Measurements from ENCODE around the gene ARG1.
"Not testable (repeated sequence)": the region's sequence is repeated elsewhere in the genome, so short reads cannot be mapped to it uniquely, and the experiment has no call there.

Gene ARG1

GRCh38 chr6:131572686-131573415, at the start of gene ARG1:
Gene ARG1 (plus strand): TSS chr6:131573226. CDS start chr6:131573283, 57 bp downstream.
- no peak for DNase-seq

GRCh38 chr6:131523988-131524673, 48.9 kb upstream of the ARG1 start:
- no peak for DNase-seq

GRCh38 chr6:131524695-131525336, 48.2 kb upstream of the ARG1 start:
- no peak for DNase-seq

DNA sequence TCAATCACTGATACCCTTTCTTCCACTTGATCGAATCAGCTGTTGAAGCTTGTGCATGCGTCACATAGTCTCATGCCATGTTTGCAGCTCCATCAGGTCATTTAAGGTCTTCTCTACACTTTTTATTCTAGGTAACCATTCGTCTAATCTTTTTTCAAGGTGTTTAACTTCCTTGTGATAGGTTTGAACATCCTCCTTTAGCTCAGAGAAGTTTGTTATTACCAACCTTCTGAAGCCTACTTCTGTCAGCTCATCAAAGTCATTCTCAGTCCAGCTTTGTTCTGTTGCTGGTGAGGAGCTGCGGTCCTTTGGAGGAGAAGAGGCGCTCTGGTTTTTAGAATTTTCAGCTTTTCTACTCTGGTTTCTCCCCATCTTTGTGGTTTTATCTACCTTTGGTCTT, 42.1 kb upstream of the ARG1 start:
- DNase-seq: not testable (repeated sequence)

- not testable (repeated sequence) for DNase-seq
Observed at GRCh38 chr6:131531681-131532080, 41.3 kb upstream of the ARG1 start.

DNA sequence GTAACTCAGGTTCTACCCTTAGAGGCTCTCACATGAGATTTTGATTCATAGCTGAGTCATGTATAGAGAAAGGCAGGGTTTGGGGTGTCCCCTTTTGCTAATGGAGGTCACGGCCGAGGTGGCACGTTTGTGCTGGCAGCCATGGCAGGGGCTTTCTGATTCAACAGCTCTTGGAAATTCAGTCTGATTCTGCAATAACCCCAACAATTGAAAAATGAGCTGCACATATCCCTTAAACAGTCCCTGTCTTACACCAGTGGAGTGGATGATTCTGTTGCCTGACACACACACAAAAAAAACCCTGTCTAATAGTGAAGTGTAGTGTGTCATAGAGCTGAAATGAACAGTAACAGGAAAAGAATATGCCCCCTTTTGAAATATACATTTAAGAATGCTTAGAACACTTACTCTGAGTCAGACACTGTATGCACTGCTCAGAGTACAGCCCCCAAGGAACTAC, 40.4 kb upstream of the ARG1 start:
- DNase-seq: peak; percentile 24 to 41

DNA sequence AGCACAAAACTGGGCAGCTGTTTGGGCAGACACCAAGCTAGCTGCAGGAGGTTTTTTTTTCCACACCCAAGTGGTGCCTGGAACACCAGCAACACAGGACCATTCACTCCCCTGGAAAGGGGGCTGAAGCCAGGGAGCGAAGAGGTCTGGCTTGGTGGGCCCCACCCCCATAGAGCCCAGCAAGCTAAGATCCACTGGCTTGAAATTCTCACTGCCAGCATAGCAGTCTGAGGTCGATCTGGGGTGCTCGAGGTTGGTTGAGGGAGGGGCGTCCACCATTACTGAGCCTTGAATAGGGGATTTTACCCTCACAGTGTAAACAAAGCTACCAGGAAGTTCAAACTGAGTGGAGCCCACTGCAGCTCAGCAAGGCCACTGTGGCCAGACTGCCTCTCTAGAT, 34.4 kb upstream of the ARG1 start:
- not testable (repeated sequence) for DNase-seq

DNA sequence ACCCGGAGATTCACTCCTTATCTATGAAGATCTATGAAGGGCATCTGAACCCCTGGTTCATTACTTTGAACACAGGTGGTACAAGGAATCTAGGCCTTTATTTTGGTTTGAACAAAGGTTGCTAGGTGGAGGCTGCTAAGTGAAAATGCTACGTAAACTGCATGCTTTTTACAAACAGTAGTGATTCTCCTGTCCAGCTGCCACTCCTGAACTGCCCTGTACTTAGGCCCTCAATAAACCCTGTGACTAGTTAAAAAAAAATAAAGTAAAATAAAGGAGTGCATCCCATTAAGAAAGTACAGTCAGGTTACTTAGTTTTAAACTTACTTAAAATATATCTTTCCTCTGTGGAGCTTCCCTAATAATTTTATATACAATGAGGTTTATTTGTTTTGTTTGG, 27.7 kb upstream of the ARG1 start:
- DNase-seq: no peak

DNA sequence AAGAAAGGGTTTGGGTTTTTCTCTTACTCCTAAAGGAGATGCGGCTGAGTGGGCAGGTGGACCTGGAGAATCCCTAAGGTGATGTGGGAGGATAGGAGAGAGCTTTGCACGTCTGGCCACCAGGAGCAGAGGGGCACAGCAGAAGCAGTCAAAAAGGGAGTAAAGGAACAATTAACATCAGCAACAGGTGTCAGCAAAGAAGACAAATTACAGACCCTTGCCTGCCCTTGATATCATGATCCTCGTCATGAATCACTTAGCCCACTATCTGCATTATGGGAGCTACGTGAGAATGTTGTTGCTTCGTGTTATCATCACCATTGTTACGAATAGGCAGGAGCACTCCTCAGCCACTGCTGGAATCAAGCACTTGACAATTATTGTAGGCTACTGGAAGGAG, 25.5 kb upstream of the ARG1 start:
- no peak for DNase-seq

GRCh38 chr6:131548441-131548840, 24.6 kb upstream of the ARG1 start:
- DNase-seq: no peak

- no peak for DNase-seq
Observed at GRCh38 chr6:131549811-131550210, 23.2 kb upstream of the ARG1 start.

DNA sequence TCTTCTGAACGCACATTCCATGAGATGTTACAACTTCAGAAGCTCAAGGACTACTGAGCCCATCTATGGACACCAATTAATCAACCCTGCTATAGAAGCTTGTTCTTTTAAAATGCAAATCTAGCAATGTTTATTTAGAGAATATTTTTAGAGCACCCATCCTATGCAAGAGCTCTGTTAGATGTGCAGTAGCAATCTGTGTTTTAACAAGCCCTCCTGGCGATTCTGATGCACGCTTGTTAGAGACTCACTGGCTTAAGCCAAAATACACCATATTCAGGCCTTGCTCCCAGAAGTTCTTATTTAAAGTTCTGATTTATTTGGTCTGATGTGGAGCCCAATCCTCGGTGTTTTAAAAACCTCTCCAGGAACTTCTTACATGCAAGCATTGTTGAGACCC, 21.1 kb upstream of the ARG1 start:
- DNase-seq: no peak

DNA sequence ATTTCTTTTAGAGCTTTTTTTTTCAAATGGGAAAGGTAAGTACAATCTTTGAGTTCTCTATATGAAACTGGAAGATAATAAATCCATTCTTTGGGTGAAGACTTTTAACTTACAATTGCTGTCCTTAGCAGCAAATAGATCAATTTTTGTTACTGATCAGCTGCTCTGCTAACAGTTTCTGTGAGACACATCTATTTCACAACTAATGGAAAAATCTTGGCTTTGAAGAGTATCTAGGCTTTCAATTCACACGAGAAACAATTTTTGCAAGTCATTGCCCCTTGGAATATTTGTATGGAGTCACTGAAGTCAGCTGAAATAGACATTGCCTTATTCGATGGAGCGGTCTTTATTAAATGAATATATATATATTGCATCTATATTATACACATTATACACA, 20.5 kb upstream of the ARG1 start:
- no peak for DNase-seq

- DNase-seq: no peak
Observed at GRCh38 chr6:131555992-131556391, 17.0 kb upstream of the ARG1 start.

- no peak for DNase-seq
Observed at GRCh38 chr6:131558922-131559321, 14.1 kb upstream of the ARG1 start.

DNA sequence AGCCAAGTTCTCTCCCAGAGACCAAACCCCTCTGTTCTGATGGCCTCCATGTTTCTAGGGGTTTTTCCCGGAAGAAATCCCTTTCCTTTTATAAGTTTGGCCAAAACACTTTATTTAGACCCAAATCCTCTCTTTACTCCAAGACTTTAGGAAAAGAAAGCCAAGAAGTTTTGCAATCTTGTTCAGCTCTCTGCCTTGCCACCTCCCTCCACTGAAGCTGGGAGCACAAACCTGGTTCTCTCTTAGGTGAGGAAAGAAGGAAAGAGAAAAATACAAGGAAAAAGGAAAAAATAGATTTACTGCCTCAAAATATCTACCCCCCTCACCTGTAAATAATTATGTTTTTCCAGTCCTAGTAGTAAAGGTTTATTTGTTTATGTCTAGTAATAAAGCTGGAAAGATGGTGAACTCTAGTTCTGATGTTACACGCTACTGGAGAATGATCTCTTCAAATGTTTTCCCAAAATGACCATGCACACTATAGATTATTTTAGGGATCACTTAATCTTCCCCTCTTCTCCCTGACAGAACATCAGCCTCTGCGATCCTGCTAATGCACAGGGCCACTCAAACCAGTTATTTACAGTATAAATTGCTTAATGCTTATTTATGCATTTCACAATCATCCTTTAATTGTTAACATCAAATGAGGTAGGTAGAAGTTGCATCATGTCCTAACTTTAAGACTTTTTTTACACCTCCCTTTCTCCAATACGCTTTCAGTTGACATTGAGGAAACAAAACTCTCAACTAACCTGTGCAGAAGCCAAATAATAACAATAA, 10.9 kb upstream of the ARG1 start:
- no peak for DNase-seq

GRCh38 chr6:131565056-131565455, 8.0 kb upstream of the ARG1 start:
- DNase-seq: no peak

GRCh38 chr6:131568726-131569125, 4.3 kb upstream of the ARG1 start:
- no peak for DNase-seq

- DNase-seq: no peak
Observed at GRCh38 chr6:131574133-131574532, 1.1 kb downstream of the ARG1 start.

DNA sequence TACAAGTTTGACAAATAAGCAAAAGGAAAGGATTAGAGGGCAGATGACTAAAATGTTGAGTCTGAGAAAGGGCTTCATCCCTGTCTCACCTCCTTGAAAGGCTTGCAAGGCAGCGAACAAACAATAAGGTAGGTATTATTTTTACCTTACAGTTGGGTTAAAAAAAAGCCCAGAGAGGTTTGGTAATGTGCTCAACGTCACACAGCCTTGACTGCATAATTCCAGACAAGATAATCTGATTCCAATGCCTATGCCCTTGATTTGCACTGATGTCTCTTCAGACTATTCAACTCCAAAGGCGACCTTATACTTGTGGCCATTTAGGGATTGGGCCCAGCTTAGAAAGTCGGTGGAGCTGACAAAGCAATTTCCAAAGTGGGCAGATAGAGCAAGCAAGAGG, 1.7 kb downstream of the ARG1 start:
- no peak for DNase-seq

DNA sequence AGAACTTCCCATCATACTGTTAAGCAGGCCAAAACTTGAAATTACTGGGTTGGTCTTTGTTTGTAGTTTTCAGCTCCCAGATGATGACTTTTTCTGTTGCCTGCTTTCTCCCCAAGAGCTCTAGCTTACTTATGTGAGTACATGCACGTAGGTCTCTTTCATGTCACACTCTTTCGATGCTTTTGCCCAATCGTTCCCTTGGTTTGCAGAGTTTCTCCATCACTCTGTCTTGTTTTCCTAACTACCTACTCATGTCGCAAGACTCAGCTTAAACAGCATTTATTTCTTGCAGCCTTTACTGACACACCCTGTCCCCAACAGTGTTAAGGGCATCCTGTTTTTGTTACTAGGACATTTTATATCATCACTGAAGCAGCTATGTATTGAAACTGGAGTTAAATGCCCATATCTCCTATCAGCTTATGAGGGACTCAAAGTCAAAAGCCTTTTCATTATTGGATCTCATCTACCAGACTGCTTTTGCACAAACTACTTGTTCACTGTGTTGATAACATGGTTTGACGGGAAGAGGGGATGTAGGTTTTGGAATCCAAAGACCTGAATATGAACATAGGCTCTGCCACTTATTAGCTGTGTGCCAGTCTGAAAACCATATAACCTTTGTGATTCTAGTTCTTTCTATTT, 2.9 kb downstream of the ARG1 start:
- no peak for DNase-seq

DNA sequence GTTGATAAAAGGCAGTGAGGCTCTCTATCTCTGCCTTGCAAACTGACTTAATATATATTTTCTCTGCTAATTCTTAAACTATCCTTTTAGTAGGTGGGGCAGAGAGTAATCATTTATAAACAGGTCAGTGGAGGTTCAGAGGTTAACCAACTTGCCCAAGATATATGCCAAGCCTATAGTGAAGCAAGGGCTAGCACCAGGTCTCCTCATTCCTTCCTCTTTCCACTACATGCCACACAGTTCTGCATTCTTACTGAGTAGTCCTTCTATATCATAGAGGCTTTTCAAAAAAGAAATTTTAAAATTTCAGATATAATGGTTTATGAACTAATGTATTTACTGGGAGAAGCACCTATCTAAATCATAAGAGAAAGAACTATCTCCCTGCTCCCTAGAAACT, 8.5 kb downstream of the ARG1 start:
- no peak for DNase-seq

GRCh38 chr6:131586543-131586942, 13.5 kb downstream of the ARG1 start:
- DNase-seq: no peak

Measured in stimulated activated CD4-positive, alpha-beta T cell treated with anti-CD3 and anti-CD28 coated beads, Interleukin-4, amount 100 ng/mL, for 4 hours (primary cell).